ENCODE measurements around the gene AJUBA.

DNA sequence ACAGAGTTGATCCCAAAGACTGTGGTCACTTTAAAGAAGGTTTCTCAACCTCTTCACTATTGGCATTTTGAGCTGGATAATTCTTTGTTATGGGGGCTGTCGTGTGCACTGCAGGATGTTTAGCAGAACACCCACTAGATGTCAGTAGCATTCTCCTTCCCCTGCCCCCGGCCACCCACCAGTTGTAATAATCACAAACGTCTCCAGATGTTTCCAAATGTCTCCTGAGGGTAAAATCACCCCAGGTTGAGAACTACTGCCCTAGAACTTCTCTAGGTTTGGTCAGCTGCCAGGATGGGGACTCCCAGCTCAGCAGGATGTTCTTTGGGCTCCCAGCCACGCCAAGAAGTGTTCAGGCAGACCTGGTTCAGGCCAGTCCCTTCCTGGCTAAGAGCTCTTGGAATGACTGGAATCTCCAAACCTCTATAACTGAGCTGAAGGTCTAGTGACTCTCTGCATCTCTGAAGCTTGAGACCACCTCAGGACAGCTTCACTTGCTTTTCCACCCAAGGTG lies 12.5 kb upstream of the AJUBA start:
- TF ChIP-seq CTCF (IDR thresholded peaks at IDR 0.05) (peak in 3 of 4 experiments; percentile 39 to 59 (median 48)), POLR2AphosphoS5 (IDR thresholded peaks at IDR 0.05) (no peak), EP300 (IDR thresholded peaks at IDR 0.05) (no peak)
